Renal cortical epithelial cell (primary cell): ENCODE results near the gene ANP32E. TPM values are rescaled to one million over a fixed set of nuclear protein-coding genes. Genes with fewer than 3 reads are reported as not detected.
"Not testable (repeated sequence)": the region's sequence is repeated elsewhere in the genome, so short reads cannot be mapped to it uniquely, and the experiment has no call there.

Experiments
- DNase-seq: peaks from one replicate; pipeline ENCODE4 v3.0.0-alpha.2; 2011; ENCODE audit warnings: low read depth
- total RNA-seq: library from RNA; depleted of rRNA; stranded (reverse); fragments of >200 nt; gene quantifications from 2 replicates; pipeline ENCODE4 v1.2.3, GENCODE V29; 2014

Gene ANP32E
- total RNA-seq, 1 donor from 2014 or later = 23.6 TPM

DNA sequence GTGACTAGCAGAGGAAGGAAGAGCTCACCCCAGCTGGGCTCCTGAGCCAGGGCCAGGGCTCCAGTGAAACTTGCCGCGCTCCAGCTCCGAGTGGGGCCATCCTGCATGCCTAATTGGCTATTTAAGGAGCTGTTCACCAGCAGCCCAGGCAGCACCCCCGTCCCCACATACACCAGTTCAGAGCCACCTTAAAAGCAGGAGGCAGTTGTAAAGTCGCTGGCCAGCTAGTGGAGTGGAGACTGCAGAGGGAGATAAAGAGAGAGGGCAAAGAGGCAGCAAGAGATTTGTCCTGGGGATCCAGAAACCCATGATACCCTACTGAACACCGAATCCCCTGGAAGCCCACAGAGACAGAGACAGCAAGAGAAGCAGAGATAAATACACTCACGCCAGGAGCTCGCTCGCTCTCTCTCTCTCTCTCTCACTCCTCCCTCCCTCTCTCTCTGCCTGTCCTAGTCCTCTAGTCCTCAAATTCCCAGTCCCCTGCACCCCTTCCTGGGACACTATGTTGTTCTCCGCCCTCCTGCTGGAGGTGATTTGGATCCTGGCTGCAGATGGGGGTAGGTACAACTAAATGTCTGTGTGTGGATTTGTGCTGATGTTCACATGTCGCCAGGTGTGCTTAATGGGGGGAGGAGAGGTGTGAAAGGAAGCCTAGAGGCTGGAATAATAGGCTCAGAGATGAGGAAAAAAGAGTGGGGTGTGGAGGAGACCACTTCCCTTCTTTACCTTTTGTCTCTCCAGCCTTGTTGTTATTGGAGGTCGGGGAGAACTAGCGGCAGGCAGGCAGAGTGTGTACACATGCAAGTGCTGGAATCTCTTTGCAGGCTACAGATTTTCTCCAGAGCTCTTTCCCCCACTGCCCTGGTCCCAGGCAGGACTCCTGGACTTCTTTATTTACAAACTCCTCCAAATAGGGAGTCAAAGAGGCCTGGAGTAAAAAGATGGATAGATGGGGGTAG, 22.0 kb upstream of the ANP32E start, which contains the start of gene CA14:
Gene CA14, plus strand, starts transcription at position 151 of the 962 bp plus-strand sequence. Its CDS starts 355 bp downstream, at position 506.
- no peak for DNase-seq

DNA sequence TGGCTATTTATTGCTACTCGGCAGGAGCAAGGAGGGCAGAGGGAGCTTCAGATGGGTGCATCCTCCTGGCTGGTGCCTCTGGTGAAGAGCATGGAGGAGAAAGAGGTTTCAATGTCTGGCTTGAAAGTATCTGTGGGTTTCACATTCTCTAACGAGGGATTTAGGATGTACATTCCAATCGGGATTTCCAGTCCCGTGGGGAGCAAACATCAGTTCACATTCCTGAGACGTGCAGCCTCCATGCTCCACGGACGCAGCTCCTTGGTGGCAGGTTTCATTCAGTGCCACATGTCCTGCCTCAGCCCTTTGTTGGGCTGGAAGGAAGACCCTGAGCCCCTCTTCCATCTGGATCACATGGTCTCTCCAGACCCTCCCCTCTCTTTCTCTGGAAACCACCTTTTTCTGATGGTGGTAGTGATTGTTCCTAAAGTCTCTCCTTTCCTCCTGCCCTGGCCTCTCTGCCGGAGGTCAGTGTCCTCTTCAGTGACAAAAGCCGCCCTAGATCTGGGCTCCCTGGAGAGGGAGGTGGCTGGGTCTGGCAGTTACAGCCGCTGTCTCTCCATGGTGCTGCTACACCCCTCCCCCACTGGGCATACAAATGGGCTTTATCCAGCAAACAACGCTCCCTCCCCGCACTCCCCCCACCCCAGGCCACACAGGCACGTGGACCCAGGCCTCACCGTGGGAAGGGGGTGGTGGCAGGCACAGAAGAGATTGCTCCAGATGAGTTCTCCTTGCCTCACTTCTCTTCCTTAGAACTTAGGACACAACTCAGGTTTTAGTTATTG, 20.8 kb upstream of the ANP32E start:
- no peak for DNase-seq

DNA sequence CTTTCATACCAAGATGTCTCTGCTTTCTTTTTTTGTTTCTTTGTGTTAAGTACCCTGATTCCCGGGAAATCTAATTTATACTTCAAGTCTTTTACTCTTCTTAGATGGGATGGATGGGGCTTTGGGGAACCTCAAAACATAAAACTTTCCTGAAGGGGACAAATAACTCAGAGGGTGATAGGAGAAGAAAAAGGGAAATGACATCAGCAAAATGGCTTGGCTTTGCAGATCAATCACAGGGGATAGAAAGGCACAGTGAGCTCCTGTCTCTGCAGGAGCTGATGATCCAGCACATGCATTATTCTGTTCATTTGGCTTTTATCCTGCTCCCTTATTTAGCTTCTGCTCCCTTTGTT, 20.3 kb upstream of the ANP32E start:
- DNase-seq = no peak

DNA sequence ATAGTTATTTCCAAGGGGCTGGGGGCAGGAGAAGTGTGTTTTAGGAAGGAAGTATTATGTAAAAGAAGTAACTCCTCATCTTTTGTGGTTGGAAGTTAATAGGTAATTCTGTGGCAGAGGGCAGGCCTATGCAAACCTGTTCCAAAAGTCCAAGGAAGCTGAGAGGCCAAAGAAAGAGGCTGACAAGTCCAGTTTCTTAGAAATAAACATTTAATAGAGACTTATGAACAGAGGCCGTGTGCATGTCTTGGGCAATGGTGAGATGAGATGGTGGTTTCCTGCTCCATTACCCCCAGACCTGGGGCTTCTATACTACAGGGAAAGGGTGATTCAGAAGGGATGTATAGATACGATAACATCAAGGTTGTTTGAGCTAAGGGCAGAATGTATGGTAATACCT, 14.0 kb upstream of the ANP32E start:
- no peak for DNase-seq

DNA sequence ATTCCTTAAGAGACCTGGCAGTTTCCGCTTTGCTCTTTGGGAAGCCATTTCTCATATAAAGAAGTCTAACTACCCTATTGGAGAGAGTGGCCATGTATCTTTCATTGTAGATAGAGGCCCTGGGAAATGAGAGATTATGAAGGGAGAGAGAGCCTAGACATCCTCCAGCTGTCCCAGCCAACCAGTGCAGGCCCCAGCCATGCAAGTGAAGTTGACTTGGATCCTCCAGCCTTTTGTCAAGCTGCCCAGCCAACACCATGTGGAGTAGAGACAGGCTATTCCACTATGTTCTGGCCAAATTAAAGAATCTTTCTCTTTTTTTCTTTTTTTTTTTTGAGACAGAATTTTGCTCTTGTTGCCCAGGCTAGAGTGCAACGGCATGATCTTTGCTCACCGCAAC, 7.1 kb upstream of the ANP32E start:
- DNase-seq = no peak

DNA sequence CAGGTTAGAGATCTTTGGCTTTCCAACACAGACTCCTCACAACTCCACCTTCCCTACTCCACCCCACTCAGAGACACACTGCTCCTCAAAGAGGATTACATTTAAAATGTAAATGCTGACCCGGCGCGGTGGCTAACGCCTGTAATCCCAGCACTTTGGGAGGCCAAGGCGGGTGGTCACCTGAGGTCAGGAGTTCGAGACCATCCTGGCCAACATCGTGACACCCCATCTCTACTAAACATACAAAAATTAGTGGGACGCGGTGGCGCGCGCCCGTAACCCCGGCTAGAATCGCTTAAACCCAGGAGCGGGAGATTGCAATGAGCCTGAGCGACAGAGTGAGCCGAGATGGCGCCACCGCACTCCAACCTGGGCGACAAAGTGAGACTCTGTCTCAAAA, 1.8 kb upstream of the ANP32E start:
- DNase-seq = no peak

DNA sequence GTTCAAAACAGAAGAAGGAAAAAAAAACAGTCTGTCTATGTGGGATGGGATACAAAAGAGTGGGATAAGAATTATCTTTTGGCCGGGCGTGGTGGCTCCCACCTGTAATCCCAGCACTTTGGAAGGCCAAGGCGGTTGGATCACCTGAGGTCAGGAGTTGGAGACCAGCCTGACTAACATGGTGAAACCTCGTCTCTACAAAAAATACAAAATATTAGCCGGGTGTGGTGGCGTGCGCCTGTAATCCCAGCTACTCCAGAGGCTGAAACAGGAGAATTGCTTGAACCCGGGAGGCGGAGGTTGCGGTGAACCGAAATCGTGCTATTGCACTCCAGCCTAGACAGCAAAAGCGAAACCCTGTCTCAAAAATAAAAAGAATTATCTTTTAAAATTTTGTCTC, 1.3 kb upstream of the ANP32E start:
- not testable (repeated sequence) for DNase-seq

DNA sequence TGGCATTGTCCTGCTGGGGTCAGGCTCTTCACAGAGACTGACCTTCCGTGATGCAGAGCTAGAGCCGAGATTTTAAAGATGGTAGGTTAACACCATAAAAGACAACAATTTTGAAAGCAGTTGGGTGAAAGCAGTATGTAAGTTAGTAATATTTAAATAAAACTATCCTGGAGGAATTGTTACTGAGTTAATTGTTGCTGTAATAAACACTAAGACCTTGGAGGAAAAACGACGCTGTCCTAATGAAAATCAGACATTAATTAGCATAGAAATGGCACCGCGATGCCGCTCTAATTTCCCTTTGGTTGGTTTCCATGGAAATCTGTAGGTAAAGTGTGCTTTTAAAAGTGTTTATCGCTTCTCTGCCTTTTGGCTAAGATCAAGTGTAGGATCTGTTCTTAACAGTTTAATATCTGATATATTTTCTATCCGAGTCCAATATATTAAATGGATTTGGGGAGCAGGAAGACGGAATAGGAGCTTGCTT, 745 bp upstream of the ANP32E start:
- DNase-seq = no peak

DNA sequence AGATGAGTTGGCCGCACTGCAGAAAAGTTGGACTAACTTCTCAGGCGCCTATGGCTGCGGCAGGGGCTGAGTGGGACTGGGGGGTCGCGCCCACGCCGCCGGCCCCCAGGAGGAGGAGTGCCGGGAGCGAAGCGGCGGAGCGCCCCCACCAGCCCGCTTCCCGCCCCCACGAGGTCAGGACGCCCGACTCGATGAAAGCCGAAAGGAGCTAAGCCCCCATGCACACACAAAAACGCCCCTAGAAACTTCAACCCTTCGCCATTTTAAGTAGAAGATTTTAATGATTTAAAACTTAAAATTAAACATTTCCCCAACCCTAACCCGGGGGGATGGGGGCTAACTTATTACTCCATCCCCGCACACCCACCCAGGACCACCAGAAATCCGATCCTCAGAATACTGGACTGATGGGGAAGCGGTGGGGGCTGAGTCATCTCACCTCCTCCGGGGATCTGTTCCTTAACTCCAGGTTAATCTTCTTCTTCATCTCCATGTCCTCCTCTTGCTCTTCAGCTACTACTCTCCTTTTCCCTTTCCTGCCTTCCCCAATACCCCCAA, 539 bp downstream of the ANP32E start:
- DNase-seq = peak; percentile 10

DNA sequence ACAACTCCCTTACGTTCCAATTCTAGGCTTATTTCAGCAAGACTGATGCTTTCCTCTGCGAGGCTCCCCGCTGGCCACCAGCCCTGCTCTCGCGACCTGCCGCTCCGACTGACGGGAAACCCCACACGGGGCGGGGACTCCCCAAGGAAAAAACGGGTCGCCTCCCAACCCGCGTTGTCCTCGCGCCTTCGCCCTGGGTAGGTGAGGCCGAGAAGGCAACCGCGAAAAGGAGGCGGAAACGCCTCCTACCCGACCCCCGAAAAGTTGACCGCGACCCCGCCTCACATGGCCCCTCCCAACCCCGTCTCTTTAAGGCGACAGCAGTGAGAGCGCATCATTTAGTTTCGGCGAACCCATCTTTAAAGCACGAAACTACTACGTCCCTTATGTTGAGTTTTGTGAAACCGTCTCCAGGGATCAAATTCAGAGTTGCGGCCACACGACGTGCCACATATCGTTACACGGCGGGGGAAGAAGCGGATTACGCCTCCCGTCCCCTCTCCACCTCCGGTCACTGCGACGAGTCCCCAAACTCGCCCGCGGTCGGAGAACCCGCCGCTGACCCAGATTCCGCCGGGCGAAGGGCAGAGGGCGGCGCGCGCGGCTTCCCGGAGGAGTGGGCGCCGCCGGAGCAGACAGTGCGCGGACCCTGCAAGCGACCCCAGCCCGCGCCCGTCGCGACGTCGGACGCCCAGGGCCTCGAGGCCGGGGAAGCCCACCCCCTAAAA, 1.2 kb downstream of the ANP32E start:
- DNase-seq = peak; percentile 41

DNA sequence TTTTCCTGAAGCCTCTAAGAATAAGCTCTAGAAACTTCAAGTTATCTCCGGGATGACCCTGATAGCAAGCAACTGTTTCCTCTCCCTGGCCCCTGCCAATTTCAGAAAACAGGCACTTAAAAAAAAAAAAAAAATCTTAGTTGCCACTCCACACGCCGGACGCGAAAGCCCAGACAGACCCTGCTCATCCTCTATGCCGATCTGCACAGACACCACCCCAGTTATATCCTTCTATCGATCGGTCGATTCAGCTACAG, 1.7 kb downstream of the ANP32E start:
- DNase-seq = no peak

DNA sequence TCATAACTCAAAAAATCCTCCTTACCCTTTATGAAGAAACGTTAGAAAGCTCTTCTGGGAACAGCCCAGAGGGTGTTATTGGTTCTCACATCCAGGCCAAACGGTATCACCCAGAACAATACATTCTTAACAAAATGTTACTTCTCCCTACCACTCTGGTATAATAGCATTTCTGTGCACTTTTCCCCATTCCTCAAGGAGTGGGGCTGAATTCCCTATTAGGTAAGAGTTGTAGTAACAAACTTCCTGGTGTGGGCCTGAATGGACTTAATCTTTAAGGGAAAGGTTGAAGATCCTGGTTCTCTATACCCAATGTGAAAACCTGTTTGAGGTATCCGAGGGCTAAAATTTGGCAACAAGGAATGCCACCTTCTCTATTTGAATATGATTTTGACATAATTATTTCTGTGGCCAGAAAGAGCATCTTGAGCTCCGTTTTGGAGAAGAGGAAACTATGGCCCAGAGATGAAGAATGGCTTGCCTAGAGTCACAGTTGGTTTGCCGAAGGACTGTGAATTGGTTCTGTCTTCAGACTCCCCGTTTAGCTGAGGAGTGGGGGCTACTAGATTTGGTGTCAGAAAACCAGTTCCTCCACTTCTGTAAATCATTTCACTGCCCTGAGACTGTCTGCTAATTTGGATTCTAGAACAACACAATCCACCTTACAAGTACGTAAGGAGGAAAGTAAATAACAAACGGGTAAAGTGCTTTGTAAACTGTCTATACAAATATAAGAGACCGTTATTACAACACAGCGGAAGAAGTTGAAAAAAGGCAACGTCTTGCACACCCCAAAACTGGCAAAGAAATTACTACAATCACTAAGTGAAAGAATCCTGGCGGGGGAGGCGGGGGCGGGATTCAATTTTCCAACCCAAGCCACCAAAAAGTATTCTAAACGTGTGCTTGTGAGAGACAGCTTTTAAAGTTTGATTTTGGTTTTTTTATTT, 2.3 kb downstream of the ANP32E start:
- peak; percentile 42 for DNase-seq

DNA sequence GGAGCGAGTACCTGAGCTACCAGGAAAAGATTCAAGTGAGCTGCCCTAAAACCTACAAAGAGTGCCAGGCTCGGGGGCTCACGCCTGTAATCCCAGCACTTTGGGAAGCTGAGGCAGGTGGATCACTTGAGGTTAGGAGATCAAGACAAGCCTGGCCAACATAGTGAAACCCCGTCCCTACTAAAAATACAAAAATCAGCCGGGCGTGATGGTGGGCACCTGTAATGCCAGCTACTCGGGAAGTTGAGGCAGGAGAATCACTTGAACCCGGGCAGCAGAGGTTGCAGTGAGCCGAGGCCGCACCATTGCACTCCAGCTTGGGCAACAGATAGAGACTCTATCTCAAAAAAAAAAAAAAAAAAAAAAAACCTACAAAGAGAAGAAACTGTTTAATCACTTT, 3.0 kb downstream of the ANP32E start:
- DNase-seq = not testable (repeated sequence)

DNA sequence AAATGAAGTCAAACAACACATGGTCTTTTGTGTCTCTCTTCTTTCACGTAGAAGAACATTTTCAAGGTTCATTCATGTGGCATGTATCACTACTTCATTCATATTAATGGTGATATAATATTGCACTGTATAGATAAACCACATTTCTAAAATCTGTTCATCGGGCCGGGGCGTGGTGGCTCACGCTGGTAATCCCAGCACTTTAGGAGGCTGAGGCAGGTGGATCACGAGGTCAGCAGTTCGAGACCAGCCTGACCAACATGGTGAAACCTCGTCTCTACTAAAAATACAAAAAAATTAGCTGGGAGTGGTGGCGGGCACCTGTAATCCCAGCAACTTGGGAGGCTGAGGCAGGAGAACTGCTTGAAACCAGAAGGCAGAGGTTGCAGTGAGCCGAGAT, 7.7 kb downstream of the ANP32E start:
- DNase-seq = not testable (repeated sequence)

DNA sequence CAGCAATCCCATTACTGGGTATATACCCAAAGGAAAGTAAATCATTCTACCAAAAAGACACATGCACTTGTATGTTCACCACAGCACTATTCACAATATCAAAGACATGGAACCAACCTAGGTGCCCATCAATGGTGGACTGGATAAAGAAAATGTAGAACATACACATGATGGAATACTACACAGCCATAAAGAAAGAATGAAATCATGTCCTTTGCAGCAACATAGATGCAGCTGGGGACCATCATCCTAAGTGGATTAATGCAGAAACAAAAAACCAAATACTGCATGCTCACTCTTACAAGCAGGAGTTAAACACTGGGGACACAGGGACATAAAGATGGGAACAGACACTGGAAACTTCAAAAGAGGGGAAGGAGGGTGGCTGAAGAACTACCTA, 8.7 kb downstream of the ANP32E start:
- DNase-seq = no peak

DNA sequence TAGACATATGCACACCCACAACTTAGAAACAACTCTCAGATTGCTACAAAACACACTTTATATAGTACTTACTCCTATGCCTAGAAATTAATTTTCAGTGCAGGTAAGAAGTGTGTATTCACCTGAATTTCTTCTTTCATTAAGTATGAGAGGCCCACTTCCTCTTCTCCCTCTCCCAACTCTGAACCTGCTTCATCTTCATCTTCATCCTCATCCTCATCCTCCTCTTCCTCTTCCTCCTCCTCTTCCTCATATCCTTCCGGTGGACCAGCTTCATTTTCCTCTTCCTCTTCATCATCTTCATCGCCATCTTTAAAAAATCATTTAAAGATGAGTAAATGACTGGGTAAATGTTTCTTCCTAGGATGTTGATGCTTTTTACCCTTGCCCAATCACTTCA, 9.4 kb downstream of the ANP32E start:
- DNase-seq = no peak

DNA sequence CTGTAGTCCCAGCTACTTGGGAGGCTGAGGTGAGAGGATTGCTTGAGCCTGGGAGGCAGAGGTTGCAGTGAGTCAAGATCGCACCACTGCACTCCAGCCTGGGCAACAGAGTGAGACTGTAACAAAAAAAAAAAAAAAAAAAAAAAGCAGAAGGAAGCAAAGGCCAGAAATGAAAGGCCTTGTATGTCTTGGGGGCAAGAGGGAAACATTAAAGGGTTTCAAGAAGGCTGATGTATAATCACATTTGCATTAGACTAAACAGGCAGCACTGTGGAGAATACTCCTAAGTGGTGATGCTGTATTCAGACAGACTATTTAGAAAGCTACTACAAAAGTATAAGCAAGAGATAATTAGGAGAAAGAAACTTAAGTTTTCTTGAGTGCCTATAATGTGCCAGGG, 10.4 kb downstream of the ANP32E start:
- no peak for DNase-seq

DNA sequence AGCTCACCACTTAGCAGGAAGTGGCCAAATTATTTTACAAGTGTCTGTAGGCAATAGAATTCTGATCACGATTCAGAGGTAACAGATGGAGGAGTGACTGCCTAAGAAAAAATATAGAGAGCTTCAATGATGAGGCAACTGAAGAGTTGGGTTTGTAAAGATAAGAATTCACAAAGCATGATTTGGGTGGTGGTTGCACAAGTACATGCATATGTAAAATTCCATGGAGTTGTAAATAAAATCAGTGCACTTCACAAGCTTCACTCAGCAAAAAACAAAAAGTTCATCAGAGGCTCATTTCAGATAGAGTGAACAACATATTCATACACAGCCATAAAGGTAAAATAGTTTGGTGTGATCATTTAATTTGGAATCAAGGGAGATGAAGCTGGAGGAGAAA, 10.9 kb downstream of the ANP32E start:
- no peak for DNase-seq

DNA sequence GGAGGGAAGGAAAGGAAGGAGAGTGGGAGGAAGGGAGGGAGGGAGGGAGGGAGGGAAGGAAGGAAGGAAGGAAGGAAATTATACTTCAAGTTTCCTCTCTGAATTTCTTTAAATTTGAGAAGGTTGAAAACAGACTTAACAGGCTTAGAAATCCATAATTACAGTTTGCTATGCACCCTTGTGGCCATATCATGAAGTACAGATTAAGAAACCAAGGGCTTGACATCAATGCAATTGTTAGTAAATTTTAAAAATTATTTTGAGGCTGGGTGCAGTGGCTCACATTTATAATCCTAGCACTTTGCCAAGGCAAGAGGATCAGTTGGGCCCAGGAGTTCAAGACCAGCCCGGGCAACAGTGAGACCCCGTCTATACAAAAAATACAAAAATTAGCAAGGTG, 14.4 kb downstream of the ANP32E start:
- DNase-seq = peak; percentile 9

DNA sequence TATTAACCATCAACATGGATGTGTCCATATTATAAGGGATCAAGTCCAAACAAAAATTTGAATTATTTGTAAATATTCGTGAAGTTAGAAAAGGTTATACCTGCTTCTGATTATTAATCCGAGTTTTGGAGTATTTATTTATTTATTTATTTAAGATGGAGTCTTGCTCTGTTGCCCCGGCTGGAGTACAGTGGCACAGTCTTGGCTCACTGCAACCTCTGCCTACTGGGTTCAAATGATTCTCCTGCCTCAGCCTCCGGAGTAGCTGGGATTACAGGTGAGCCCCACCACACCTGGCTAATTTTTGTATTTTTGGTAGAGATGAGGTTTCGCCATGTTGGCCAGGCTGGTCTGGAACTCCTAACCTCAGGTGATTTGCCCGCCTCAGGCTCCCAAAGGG, 20.1 kb downstream of the ANP32E start:
- not testable (repeated sequence) for DNase-seq
